Measurements from ENCODE around the gene TLK2. TPM values are rescaled to one million over a fixed set of nuclear protein-coding genes. Genes with fewer than 3 reads are reported as not detected.
"Not testable (repeated sequence)": the region's sequence is repeated elsewhere in the genome, so short reads cannot be mapped to it uniquely, and the experiment has no call there.

The TLK2 gene
- total RNA-seq, 1 experiment from 2014 or later, result 54.7 TPM

GRCh38 chr17:62605588-62605987, 127.0 kb downstream of the TLK2 start:
- ChIA-PET POLR2A (ENCODE audit: low non-redundant PET) (no interaction called here), CTCF (no interaction called here)
- Histone ChIP-seq H3K4me3 (ENCODE audit: low read depth, low read length, poor library complexity, severe bottlenecking) (no peak overlapping the region), H3K36me3 (ENCODE audit: insufficient read depth, low read length, poor library complexity, severe bottlenecking) (peaks cover 48% of the 10 kb centered on the region), H3K27ac (ENCODE audit: low read depth, low read length, poor library complexity, severe bottlenecking) (no peak overlapping the region), H3K9me3 (ENCODE audit: low read depth, low read length, poor library complexity, severe bottlenecking) (no peaks in the 10 kb centered on the region), H3K27me3 (replicated peaks; ENCODE audit: insufficient read depth, low read depth, low read length, poor library complexity) (no peaks in the 10 kb centered on the region), H3K4me1 (ENCODE audit: insufficient read depth, low read length, poor library complexity, severe bottlenecking) (no peaks in the 10 kb centered on the region)
- TF ChIP-seq CTCF (conservative IDR thresholded peaks at IDR 0.05; ENCODE audit: low read depth, low read length), result no peak
- TF ChIP-seq EZH2 (IDR thresholded peaks at IDR 0.05; ENCODE audit: borderline replicate concordance, low read depth, low read length, poor library complexity, severe bottlenecking), result no peak
- intact Hi-C loops (cut with micrococcal nuclease; ENCODE audit: unreplicated experiment), result no loop called here
- no TSS peak for BruUV-seq (replicated peaks)
- DNase-seq (ENCODE audit: low spot score), result no peak

GRCh38 chr17:62611292-62611691, 132.7 kb downstream of the TLK2 start:
- Histone ChIP-seq H3K27me3 (replicated peaks; ENCODE audit: insufficient read depth, low read depth, low read length, poor library complexity) (no peaks in the 10 kb centered on the region), H3K9me3 (ENCODE audit: low read depth, low read length, poor library complexity, severe bottlenecking) (no peaks in the 10 kb centered on the region), H3K4me1 (ENCODE audit: insufficient read depth, low read length, poor library complexity, severe bottlenecking) (no peaks in the 10 kb centered on the region), H3K27ac (ENCODE audit: low read depth, low read length, poor library complexity, severe bottlenecking) (no peak overlapping the region), H3K4me3 (ENCODE audit: low read depth, low read length, poor library complexity, severe bottlenecking) (no peak overlapping the region), H3K36me3 (ENCODE audit: insufficient read depth, low read length, poor library complexity, severe bottlenecking) (peaks cover 34% of the 10 kb centered on the region)
- ChIA-PET POLR2A (ENCODE audit: low non-redundant PET) (interaction anchor here (0.5 kb wide), 1 partner anchor 9 kb away, joined by 3 read pairs; no protein-coding TSS in a partner anchor), CTCF (no interaction called here)
- no peak for TF ChIP-seq CTCF (conservative IDR thresholded peaks at IDR 0.05; ENCODE audit: low read depth, low read length)
- TF ChIP-seq EZH2 (IDR thresholded peaks at IDR 0.05; ENCODE audit: borderline replicate concordance, low read depth, low read length, poor library complexity, severe bottlenecking), result no peak
- intact Hi-C loops (cut with micrococcal nuclease; ENCODE audit: unreplicated experiment), result no loop called here
- no peak for DNase-seq (ENCODE audit: low spot score)
- no TSS peak for BruUV-seq (replicated peaks)

- no peaks in the 10 kb centered on the region for H3K9me3 ChIP-seq (ENCODE audit: low read depth, low read length, poor library complexity, severe bottlenecking)
- no peak for DNase-seq (ENCODE audit: low spot score)
- intact Hi-C loops (cut with micrococcal nuclease; ENCODE audit: unreplicated experiment), result no loop called here
- H3K27me3 ChIP-seq (replicated peaks; ENCODE audit: insufficient read depth, low read depth, low read length, poor library complexity), result no peaks in the 10 kb centered on the region
- POLR2A ChIA-PET (ENCODE audit: low non-redundant PET), result no interaction called here
- TF ChIP-seq CTCF (conservative IDR thresholded peaks at IDR 0.05; ENCODE audit: low read depth, low read length) (no peak), EZH2 (IDR thresholded peaks at IDR 0.05; ENCODE audit: borderline replicate concordance, low read depth, low read length, poor library complexity, severe bottlenecking) (no peak)
- no TSS peak for BruUV-seq (replicated peaks)
- H3K36me3 ChIP-seq (ENCODE audit: insufficient read depth, low read length, poor library complexity, severe bottlenecking), result peaks cover 30% of the 10 kb centered on the region
- CTCF ChIA-PET, result no interaction called here
- no peak overlapping the region for H3K4me3 ChIP-seq (ENCODE audit: low read depth, low read length, poor library complexity, severe bottlenecking)
- no peaks in the 10 kb centered on the region for H3K4me1 ChIP-seq (ENCODE audit: insufficient read depth, low read length, poor library complexity, severe bottlenecking)
- peak overlapping the region; percentile 23 for H3K27ac ChIP-seq (ENCODE audit: low read depth, low read length, poor library complexity, severe bottlenecking)
Measured at GRCh38 chr17:62611728-62612127, 133.1 kb downstream of the TLK2 start.

GRCh38 chr17:62612289-62612688, 133.7 kb downstream of the TLK2 start:
- H3K27me3 ChIP-seq (replicated peaks; ENCODE audit: insufficient read depth, low read depth, low read length, poor library complexity); H3K4me3 ChIP-seq (ENCODE audit: low read depth, low read length, poor library complexity, severe bottlenecking); H3K4me1 ChIP-seq (ENCODE audit: insufficient read depth, low read length, poor library complexity, severe bottlenecking); POLR2A ChIA-PET (ENCODE audit: low non-redundant PET); CTCF ChIA-PET; H3K9me3 ChIP-seq (ENCODE audit: low read depth, low read length, poor library complexity, severe bottlenecking); DNase-seq (ENCODE audit: low spot score); intact Hi-C loops (cut with micrococcal nuclease; ENCODE audit: unreplicated experiment); BruUV-seq (replicated peaks): not testable (repeated sequence)
- peaks cover 28% of the 10 kb centered on the region for H3K36me3 ChIP-seq (ENCODE audit: insufficient read depth, low read length, poor library complexity, severe bottlenecking)
- H3K27ac ChIP-seq (ENCODE audit: low read depth, low read length, poor library complexity, severe bottlenecking), result peak overlapping the region; percentile 23

GRCh38 chr17:62613095-62613494, 134.5 kb downstream of the TLK2 start:
- peaks cover 21% of the 10 kb centered on the region for H3K36me3 ChIP-seq (ENCODE audit: insufficient read depth, low read length, poor library complexity, severe bottlenecking)
- H3K4me1 ChIP-seq (ENCODE audit: insufficient read depth, low read length, poor library complexity, severe bottlenecking); intact Hi-C loops (cut with micrococcal nuclease; ENCODE audit: unreplicated experiment); H3K27me3 ChIP-seq (replicated peaks; ENCODE audit: insufficient read depth, low read depth, low read length, poor library complexity); H3K9me3 ChIP-seq (ENCODE audit: low read depth, low read length, poor library complexity, severe bottlenecking); CTCF ChIA-PET; DNase-seq (ENCODE audit: low spot score); H3K27ac ChIP-seq (ENCODE audit: low read depth, low read length, poor library complexity, severe bottlenecking); H3K4me3 ChIP-seq (ENCODE audit: low read depth, low read length, poor library complexity, severe bottlenecking); POLR2A ChIA-PET (ENCODE audit: low non-redundant PET): not testable (repeated sequence)
- BruUV-seq (replicated peaks), result TSS peak; percentile 9

Data from A673 (cell line).